ENCODE data around the gene PSME4. TPM values are rescaled to one million over a fixed set of nuclear protein-coding genes. Genes with fewer than 3 reads are reported as not detected.

The PSME4 gene
- total and polyA plus RNA-seq, 2 of the 13 experiments (the other 11 are each of a cell fraction or from before 2014, with no cell fraction given): 52.1 to 77.8 TPM

DNA sequence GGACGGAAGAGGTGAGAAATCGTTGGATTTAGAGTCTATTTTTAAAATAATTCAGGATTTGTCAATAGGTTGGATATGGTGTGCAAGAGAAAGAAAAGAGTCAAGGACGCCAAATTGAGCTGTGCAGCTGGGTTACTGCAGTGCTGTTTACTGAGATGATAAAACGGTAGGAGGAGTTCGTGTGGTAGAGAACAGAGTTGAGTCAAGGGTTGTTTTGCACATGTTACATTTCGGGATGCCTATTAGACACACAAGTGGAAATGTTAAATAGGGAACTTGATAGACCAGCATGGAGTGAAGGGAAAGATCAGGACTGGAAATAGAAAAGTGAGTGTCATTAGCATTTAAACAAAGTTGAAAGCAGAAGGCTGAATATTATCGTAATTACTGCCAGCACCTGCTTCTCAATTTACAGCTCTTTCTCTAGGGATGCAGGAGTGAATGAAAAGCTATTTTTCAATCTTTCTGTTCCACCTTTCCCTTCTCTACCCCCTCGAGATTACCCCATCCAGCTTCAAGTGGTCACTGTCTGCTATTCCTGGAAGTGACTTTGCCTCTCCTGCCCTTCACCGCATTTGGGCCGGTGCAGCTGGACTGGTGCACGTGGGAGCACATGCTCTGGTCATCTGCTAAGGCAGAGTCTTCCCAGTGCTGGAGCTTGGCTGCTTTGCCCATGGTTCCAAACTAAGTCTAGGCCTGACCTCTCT lies 141.4 kb downstream of the PSME4 start (continued):
- TF ChIP-seq ZNF883 (CRISPR knock-in tag; IDR thresholded peaks at IDR 0.05; ENCODE audit: not compliant biosample characterization) (no peak), ZNF329 (CRISPR knock-in tag; IDR thresholded peaks at IDR 0.05; ENCODE audit: low read depth) (no peak), ZSCAN9 (CRISPR knock-in tag; IDR thresholded peaks at IDR 0.05; ENCODE audit: borderline replicate concordance) (no peak), HNRNPLL (IDR thresholded peaks at IDR 0.05; ENCODE audit: low read depth, low read length, poor library complexity, severe bottlenecking) (no peak), ZNF230 (CRISPR knock-in tag; IDR thresholded peaks at IDR 0.05) (no peak), ZNF703 (CRISPR knock-in tag; IDR thresholded peaks at IDR 0.05; ENCODE audit: borderline replicate concordance) (no peak), ZNF567 (CRISPR knock-in tag; IDR thresholded peaks at IDR 0.05; ENCODE audit: borderline replicate concordance) (no peak), HDAC2 (CRISPR knock-in tag; IDR thresholded peaks at IDR 0.05) (0 out of 2 replicates have a peak, but pooled peaks have one; percentile 30), TAF1 (CRISPR knock-in tag; IDR thresholded peaks at IDR 0.05) (no peak), BHLHE40 (IDR thresholded peaks at IDR 0.05; ENCODE audit: low read length) (no peak), MATR3 (CRISPR knock-in tag; IDR thresholded peaks at IDR 0.05) (no peak), ZNF235 (CRISPR knock-in tag; IDR thresholded peaks at IDR 0.05; ENCODE audit: borderline replicate concordance) (no peak), POLR2AphosphoS5 (IDR thresholded peaks at IDR 0.05; ENCODE audit: low read depth, low read length) (no peak), PHF8 (CRISPR knock-in tag; IDR thresholded peaks at IDR 0.05) (no peak), ZNF224 (CRISPR knock-in tag; IDR thresholded peaks at IDR 0.05) (no peak), AGO2 (optimal IDR thresholded peaks at IDR 0.05; ENCODE audit: low read depth, low read length) (no peak), MAFG (CRISPR knock-in tag; IDR thresholded peaks at IDR 0.05) (no peak), MXI1 (IDR thresholded peaks at IDR 0.05; ENCODE audit: borderline replicate concordance, low read depth, low read length) (no peak), RFX5 (IDR thresholded peaks at IDR 0.05; ENCODE audit: low read depth, low read length) (no peak)
- TF ChIP-seq, protein P1, sequence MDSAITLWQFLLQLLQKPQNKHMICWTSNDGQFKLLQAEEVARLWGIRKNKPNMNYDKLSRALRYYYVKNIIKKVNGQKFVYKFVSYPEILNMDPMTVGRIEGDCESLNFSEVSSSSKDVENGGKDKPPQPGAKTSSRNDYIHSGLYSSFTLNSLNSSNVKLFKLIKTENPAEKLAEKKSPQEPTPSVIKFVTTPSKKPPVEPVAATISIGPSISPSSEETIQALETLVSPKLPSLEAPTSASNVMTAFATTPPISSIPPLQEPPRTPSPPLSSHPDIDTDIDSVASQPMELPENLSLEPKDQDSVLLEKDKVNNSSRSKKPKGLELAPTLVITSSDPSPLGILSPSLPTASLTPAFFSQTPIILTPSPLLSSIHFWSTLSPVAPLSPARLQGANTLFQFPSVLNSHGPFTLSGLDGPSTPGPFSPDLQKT (CRISPR knock-in tag; IDR thresholded peaks at IDR 0.05; ENCODE audit: borderline replicate concordance): no peak
- TF ChIP-seq, protein P2, sequence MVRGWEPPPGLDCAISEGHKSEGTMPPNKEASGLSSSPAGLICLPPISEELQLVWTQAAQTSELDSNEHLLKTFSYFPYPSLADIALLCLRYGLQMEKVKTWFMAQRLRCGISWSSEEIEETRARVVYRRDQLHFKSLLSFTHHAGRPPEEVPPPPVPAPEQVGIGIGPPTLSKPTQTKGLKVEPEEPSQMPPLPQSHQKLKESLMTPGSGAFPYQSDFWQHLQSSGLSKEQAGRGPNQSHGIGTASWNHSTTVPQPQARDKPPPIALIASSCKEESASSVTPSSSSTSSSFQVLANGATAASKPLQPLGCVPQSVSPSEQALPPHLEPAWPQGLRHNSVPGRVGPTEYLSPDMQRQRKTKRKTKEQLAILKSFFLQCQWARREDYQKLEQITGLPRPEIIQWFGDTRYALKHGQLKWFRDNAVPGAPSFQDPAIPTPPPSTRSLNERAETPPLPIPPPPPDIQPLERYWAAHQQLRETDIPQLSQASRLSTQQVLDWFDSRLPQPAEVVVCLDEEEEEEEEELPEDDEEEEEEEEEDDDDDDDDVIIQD (CRISPR knock-in tag; IDR thresholded peaks at IDR 0.05; ENCODE audit: low read depth): peak; percentile 83; the same call in 1 of the 2 replicates
- TF ChIP-seq, protein P3, sequence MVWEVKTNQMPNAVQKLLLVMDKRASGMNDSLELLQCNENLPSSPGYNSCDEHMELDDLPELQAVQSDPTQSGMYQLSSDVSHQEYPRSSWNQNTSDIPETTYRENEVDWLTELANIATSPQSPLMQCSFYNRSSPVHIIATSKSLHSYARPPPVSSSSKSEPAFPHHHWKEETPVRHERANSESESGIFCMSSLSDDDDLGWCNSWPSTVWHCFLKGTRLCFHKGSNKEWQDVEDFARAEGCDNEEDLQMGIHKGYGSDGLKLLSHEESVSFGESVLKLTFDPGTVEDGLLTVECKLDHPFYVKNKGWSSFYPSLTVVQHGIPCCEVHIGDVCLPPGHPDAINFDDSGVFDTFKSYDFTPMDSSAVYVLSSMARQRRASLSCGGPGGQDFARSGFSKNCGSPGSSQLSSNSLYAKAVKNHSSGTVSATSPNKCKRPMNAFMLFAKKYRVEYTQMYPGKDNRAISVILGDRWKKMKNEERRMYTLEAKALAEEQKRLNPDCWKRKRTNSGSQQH (CRISPR knock-in tag; IDR thresholded peaks at IDR 0.05; ENCODE audit: low read depth): no peak
- TF ChIP-seq, protein P4, sequence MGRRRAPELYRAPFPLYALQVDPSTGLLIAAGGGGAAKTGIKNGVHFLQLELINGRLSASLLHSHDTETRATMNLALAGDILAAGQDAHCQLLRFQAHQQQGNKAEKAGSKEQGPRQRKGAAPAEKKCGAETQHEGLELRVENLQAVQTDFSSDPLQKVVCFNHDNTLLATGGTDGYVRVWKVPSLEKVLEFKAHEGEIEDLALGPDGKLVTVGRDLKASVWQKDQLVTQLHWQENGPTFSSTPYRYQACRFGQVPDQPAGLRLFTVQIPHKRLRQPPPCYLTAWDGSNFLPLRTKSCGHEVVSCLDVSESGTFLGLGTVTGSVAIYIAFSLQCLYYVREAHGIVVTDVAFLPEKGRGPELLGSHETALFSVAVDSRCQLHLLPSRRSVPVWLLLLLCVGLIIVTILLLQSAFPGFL (CRISPR knock-in tag; IDR thresholded peaks at IDR 0.05): no peak
- TF ChIP-seq, protein P5, sequence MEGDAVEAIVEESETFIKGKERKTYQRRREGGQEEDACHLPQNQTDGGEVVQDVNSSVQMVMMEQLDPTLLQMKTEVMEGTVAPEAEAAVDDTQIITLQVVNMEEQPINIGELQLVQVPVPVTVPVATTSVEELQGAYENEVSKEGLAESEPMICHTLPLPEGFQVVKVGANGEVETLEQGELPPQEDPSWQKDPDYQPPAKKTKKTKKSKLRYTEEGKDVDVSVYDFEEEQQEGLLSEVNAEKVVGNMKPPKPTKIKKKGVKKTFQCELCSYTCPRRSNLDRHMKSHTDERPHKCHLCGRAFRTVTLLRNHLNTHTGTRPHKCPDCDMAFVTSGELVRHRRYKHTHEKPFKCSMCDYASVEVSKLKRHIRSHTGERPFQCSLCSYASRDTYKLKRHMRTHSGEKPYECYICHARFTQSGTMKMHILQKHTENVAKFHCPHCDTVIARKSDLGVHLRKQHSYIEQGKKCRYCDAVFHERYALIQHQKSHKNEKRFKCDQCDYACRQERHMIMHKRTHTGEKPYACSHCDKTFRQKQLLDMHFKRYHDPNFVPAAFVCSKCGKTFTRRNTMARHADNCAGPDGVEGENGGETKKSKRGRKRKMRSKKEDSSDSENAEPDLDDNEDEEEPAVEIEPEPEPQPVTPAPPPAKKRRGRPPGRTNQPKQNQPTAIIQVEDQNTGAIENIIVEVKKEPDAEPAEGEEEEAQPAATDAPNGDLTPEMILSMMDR (CRISPR knock-in tag; IDR thresholded peaks at IDR 0.05): 0 out of 2 replicates have a peak, but pooled peaks have one; percentile 6

Data from HepG2 (cell line).